NT2/D1 (cell line): ENCODE data around the gene WRAP73.

Source experiments
- SUZ12 ChIP-seq: IDR thresholded peaks from 2 replicates; pipeline ENCODE4 v1.6.1; 2011; ENCODE audit not compliant: insufficient read length, insufficient read depth; ENCODE audit errors: extremely low read depth
- ZNF274 ChIP-seq: IDR thresholded peaks from 2 replicates; pipeline ENCODE4 v1.6.1; 2011; ENCODE audit warnings: mild to moderate bottlenecking, low read depth, low read length

DNA sequence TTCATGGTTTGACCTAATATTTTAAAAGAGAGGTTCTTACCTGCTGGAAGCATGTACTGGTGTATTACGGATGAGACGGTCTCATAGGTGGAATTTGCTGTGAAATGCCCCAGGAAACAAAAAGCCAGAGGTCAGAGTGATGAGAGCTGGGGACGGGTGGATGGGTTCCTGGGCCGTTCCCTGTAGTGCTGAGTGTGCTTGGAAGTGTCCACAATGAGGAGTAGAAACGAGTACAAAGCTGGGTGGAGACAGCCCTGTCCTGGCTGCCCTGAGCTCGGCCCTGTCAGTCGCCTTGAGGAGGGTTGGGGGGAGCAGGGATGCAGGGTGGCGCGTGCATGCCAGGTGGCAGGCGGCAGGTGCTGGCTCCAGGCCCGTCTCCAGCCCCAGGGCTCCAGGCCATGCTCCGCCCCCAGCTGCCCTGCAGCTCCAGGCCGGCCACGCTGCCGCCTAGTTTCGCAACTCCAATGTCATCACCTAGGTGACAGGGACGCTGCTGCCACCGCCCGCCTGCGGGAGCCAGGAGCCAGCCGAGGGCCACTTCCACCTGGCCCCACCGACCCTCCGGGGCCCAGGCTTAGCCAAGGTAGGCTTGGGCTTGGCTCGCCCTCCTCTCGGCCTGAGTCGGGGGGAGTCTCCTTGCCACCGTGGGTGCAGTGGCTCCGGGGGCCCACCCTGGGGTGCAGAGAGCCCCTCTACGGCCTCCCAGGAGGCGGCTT is 18.8 kb upstream of the WRAP73 start:
- TF ChIP-seq ZNF274 (no peak), SUZ12 (no peak)
